Activated CD8-positive, alpha-beta memory T cell treated with anti-CD3 and anti-CD28 coated beads, Interleukin-2, amount 50 U/mL, for 48 hours (primary cell): ENCODE results near the gene ARGLU1.

ENCODE experiments used
- DNase-seq: peaks from one replicate; pipeline ENCODE4 v3.0.0-alpha.2; 2020

The ARGLU1 gene

DNA sequence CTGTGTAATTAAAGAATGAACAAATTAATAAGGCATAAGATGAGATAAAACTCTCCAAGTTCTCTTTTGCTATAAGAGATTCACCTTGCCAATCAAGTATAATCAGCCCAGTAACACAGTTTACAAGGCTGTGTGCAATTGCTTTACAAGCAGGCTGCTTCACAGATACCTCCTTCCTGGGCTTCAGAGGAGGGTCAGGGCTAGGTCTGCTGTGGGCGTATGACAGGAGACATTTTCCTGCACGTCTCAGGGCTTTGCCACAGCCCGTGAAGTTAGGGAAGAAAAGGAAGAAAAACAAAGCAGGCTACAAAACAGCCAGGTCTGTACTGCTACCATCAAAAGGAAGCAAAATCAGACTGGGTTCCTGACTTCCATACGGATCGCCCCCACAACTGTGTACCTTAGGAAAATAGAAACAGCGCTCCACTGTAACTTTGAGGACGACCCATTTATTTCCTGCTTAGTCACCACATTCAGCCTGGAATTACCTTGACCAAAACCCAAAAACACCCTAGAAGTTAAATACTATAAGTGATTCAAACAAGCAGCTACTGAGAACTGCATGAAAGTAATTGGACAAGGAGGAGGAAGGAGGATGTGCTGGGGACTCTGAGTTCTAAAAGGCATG lies 44.9 kb downstream of the ARGLU1 start:
- DNase-seq, result no peak

DNA sequence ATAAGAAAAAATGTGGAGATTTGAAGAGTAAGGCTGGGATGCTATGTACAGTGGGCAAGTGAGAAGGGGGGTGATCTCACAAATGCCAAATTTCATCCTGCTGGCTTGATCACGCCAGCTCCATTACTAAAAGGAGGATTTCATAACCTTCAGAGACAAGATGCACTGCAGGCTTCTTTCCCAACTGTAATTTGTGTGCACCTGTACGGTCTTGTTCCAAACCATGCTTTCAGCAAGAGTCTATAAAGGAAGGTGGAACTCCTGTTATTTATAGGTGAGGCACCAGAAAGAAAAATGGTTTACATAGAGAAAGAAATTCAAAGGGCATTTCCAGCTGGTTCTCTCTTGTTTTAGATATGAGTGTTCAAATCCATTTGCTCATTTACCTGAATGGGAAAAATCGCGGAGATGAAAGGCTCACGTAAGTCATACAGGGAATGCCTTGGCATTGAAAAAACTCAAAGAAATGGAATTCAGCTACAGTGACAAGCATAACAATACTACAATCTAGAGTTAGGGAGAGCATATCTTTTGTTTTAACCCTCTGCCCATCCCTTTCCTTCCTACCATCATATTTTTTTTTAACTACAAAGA lies 45.7 kb downstream of the ARGLU1 start:
- DNase-seq, result no peak

DNA sequence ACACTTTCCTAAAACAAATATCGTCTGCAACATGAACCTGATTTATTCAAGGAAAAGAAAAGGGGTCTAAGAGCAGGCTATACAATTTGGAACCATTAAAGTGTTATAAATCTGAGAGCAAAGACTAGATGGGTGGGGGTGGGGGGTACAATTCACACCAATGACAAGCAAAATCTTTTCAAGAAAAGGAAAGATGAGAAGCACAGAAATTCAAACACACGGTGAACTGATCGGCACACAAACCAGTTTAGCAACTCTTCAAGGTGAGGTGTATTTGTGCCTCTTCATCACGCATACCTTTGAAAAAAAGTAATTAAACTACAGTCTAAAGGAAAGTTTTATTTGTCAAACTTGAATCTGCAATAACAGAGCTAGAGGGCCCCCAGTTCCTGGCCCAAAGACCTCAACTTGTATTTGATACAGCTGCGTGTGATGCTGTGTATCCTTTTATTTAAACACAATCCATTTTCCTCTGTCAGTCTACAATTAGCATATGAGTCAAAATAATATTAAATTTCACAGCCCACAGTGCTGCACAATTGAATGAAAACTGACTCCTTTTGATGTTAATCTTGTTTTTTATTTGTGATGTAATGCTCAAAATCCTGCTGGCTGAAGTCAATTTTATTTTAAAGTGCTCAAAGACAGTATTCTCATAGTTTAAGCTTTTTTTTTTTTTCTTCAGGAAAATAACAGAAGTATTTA lies 46.7 kb downstream of the ARGLU1 start:
- no peak for DNase-seq

DNA sequence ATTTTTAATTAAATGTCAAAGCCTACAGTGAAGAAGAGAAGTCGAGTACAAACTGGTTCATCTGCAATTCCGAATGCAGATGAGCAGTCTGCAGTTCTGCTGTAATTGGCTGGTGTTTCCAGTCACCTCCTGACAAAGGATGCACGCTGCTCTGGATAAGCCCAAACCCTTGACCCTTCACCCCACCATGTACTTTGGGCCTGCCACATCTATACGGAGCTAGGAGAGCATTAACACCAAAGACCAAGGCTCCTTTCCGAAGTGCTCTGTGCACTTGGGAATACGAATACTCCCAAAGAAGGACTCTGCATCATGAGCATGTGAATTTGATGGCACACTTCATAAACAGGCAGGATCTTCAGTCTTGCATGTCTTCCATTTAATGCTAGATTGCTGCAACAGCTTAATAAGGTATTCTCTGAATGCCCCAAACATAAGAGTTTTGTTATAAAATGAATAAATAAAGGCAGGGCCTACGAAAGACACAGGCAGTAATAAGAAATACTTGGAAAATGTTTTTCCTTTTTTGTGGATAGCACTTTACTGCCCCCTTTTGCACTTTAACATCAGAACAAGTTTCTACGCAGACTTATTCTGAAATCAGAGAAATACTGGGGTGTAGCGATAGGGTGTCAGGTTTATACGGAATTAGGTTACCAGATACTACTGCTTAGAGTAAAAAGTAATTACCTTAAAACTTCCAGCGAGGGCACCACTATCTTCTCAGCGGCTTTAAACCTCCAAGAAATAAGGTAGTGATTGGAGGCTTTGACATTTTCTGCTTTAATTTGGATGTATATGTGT lies 47.5 kb downstream of the ARGLU1 start:
- no peak for DNase-seq

DNA sequence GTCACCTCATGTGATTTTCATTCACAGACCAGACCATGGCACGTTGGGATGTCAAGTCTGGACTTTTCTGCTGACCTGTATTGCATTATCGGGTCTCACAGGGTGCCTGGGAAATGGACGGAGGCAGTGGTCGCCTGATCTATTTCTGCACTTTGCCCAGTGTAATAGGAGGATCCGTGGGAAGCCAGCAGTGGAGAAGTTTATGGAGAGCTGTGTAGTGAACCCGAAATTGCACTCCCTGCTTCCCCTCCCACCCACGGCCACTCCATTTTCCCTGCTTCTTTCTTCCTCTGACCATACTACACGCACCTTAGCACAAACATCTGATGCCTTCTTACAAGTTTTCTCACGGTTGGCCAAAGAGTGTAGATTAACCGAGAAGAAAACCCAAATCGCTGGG lies 49.4 kb downstream of the ARGLU1 start:
- DNase-seq, result no peak

DNA sequence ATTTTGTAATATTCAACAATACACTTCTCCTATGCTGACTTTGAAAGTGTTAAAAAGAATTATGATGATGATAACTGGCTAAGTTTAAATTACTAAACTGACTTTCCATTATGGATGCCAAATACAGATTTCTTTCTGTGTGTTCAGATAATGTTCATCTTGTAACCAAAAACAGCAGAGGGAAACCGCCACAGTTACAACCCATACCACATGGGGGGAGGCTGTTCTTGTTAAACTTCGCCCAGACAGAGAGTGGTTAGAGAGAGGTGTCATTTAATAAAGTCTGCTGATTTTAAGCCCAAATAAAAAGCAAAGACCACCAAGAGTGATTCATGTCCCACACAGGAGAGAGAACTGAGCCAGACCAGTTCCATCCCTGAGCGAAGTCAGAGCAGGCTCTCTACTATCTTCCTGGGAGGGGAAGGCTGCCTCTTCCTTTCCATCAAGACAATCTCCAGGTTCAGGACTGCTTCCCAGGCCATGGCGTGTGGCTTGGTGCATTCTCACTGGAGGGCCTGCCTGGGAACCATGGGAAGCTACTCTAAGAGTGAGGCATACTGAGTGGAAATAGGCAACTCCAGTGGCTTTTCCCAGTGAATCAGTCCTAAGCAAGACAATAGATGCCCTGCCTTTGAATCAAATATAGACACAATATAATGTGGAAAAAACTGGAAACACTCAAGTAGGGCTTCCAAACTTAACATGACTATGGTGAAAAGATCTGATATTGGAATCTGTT lies 50.7 kb downstream of the ARGLU1 start:
- no peak for DNase-seq

DNA sequence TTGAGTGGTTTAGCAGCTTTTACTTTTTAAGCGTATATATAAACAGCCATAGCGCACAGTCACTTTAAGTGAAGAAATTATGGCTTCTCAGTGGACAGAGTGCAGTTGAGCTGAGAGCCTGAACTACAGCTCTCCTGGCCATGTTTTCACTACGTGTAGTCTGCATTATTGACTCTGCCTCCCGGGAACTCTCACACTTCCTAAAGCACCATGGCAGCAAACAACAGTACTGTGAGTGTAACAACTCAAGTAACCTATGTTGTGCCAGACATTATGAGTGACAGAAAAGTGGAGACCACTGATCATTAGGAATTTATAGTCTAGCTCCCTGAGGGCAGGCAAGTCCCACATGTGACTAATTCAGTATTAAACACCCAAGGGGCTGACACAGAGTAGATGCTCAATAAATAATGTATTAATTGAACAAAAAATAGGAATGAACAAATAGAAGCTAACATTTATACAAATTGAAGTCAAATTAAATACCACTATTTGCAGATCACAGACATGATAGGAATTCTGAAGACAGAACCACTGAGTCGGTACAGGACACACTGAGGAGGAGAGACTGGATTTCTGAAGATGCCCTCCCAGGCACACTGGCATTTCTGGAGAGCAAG lies 52.2 kb downstream of the ARGLU1 start:
- no peak for DNase-seq

DNA sequence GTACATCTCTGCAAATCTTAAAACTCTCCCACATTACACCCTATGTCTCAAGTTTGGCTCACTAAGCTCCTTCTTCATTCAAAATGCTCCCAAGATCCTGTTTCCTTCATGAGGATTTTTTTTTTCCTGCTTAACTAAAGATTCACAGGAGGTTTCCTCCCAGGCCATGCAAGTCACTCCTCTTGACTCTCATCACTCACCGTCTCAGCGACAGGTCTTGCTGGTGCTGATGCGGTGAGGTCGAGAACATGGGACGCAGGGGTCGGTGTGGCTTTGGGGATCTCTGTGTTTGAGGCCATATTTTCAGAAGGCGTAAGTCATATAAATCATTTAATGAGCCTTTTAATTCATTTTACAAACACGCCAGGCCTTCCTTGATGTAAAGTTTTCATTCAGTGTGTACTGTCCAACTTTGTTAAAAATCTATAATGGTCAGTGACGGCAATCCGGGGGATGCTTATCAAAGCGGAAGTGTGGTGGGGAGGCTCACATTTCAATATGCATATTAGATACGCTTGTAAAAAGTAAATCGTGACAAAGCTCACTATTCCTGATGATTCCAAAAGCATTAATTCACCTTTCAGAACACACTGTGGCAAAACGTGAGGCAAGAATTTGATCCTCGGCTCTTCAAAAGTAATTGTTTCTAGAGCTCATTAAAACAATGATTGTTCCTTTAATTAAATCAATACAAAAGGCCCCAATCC lies 52.9 kb downstream of the ARGLU1 start:
- DNase-seq, result no peak

DNA sequence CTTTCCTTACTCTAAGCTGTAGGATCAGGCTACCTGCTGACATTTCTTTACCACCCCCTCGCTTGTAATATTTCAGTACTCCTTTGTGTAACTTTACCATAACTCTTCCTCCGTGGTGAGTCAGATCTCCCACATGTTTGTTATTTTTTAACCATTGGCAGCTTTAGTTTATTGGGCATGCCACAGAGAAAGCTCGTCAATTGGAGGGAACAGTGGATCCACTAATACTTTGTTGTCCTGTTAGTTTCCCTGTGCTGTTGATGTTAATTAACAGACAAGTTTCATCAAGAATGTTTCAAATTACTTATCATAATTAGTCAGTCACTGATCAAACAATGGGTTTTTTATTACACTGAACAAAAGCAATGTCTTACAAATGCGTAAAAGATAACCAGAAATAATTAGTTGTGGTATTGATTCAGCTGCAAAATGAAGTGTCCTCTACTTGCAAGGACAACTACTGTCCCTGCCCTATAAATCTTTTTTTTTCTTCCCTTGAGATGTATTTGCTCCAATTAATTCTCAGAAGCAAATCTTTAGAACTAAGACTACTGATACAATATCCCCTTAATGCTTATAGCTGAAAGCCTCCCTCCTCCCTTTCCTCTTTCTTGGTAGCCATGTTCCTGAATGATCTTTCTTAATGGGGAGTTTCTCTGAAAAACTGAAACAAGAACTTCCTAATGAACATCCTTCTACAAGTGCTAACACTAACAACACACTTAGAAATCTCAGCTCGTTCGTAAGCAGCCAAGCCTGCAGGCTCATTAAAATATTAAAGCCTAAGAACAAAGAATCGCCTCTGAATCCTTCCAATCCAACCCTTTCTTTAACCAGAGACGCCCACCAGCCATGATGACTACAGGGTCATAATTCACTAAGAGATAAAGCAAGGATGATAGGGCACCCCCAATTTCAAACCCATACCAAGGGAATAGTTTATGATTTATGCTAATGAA lies 54.6 kb downstream of the ARGLU1 start:
- DNase-seq, result no peak

DNA sequence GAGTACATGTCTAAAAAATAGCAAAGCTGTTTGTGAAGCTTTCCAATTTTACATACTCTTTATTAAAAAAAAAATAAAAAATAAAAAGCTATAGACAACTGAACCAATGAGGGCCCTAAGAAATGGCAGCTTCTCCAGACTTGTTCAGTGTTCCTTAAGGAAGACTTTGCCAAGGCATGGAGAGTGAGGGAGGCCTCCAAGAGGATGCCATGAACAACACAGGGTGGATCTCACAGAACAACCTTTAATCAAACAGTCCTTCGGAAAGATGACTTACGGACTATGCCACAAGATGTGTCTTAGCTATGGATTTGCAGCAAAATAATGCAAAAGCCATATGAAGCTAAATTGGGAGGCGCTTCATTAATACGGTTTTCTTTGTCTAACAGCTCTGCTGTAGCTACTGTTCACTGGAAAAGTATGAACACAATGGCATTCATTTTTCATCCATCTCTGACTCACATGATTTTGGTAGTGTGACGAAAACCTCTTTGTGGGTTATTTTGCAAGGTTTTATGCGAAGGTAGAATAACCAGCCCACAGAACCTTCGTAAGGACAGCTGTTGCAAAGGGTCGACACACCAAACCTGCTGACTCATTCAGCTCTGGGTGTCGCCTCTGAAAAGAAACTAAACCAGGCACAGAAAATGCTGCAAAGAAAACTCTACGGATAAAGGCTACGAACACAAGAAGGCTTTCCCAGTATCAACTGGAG lies 60.2 kb downstream of the ARGLU1 start:
- no peak for DNase-seq

DNA sequence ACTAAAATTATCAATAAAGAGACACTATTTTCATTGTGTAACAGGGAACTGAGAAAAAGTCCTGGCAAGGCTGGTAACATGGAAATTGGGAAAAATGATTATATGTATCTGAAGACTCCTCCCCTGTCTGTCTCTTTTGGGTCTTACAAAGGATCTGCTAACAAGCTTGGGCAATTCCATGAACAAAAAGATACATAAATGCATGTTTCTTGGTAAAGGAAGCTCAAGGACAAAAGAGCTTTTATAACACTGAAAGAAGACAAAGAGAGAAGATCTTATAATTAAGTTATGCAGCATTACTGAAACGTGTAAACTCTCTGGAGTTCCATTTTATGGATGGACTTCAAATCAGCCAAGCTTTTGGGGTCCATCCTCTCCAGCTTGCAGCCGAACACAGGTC lies 61.7 kb downstream of the ARGLU1 start:
- no peak for DNase-seq

DNA sequence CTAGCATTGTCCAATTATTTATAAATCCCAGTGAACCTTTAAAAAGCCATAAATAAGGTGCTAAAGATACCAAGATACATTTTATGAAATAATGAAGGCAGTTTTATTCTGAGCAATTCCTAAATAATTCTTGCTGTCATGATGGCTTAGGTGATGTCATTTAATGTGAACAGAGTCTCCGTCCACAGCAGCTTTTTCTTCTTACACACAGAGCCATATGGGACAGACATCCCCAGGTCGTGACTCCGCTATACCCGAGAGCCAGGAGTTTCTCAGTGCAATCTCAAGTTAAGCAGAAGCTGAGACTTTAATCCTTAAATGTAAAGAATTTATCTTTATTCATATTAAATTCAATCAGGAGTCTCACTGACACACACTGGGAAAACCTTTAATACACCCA lies 62.2 kb downstream of the ARGLU1 start:
- DNase-seq, result no peak

DNA sequence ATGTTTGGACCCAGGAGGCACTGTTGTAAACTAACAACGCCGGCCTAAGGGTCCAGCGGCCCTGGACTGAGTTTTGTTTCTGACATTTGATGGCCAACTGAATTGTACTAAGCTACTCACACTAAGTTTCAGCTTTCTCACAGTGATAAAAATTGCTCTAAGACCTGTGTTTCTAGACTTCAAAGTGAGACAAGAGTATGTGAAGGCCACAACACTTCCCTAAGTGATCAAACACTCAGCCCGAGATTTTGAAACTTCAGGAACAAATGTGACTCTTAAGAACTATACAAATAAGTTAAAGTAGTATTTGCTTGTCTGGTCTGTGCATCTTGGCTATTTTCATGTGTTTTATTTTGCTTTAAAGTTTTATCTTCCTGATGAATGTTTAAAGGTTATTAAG lies 62.6 kb downstream of the ARGLU1 start:
- no peak for DNase-seq

DNA sequence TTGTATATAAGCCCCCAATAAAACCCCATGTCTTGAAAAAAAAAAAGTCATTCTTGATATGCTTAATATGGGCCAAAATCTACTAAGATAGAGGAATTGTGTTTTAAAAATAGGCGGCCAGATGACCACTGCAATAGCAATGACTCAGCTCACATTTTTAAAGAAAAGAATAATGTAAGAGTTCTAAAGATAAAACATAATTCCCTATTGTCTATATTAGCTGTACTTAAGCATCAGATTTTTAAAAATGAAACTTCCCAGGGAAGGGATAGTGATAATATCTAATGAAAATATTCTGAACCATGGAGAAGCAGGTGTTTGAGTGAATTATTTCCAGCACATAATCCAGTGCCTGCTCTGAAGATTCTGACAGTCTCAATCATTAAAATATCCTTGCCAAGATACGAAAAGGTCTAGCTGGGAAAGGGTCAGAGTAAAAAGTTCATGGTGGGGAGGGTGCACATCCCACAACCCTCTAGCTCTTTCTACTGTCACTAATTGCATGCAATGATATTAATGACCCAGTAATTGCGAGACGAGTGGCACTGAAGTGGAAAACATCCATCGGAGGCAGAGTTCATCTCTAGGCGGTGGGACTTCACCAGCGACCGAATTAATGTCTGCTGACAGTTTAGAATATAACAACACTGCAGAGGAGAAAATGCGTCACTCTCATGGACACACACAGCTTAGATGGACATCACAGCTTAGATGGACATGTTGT lies 64.0 kb downstream of the ARGLU1 start:
- no peak for DNase-seq

DNA sequence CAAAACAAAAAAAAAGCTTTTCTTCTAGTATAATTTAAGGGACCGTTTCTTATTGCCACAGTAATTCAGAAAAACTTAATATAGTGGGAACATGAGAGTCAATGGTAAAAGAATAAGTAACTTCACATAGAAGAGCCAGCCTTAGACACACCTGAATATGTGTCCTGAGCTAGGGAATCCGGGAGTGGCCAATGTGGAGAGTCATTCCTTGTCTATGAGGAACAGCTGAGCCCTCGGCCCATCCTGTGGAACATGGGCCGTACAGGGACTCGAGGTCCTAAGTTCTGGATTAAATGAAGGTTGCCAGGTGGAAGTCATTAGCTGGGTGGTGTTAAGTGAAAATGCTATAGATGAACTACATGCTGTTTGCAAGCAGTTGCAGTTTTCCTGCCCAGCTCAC lies 64.7 kb downstream of the ARGLU1 start:
- DNase-seq, result no peak

DNA sequence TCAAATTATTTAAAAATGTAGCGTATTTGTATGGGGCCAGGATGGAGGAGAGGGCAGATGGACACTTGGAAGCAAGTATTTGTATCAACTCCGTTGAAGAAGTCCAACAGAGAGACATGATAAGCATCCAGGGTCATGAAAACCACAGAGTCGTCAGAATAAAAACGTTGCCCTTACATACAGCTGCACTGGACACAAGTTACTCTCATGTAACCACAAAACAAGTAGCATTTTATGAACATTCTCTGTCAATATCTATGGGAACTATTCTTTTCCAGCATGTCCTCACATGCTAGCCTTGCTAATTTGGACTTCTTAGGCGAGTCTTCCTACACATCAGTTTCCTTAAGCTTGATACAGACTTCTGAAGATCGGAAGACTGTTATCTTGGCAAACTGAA lies 67.5 kb downstream of the ARGLU1 start:
- no peak for DNase-seq

DNA sequence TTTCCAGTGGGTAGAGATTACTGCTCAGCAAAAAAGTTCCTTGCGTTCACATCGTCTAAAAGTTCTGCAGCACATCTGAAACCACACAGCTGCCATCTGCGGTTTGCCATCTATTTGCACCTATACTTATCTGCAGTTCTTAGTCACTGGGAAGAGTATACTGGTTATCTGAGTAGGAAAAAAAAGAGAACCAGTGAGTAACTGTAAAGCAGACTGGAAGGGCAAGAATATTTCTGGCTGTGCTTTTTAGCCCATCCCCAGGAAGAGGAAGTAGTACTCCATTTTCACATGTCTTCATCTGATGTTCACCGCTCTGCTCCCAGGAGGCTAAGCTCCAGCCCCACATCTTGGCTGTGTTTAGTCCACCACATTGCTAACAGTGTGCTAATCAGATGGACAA lies 68.0 kb downstream of the ARGLU1 start:
- no peak for DNase-seq

DNA sequence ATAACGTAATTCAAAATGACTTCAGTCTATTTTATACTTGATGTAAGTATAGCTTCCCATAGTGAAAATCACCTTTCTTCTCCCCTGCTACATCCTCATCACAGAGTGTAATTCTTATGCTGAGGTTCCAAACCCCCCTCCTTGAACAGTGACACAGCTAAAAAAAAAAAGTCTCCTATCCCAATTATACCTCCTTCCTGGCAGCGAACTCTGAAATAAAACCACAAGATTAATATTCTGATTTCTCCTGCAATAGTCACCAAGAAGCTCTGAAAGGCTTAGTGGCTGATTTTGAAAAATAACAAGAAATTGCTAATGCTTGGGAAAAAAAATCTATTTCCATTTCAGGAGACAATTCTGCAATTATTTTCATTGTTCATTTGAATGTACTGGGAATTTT lies 68.8 kb downstream of the ARGLU1 start:
- no peak for DNase-seq

DNA sequence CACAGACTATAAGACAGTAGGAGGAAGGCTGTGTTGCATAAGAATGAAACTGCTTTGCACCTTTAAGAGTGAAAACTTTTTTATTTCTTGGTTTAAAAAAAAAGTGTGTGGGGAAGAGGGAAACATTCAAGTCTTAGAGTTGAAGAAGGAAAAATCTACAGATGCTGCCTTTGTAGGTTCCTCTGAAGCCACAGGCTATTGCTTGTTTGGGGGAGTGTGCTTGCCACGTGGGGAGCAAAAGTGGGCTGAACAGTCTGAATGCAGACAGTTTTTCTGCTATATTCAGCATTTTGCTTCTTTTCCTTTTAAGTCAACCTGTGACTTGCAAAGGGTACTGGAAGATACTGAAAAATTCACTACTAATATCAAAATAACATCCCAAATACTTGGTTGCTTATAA lies 69.4 kb downstream of the ARGLU1 start:
- no peak for DNase-seq
